SU-DHL-6 (cell line): ENCODE data around the gene WDR7.

Source experiments
- H2AFZ ChIP-seq: fragments of 200-600 bp; sonication (generic); 2 replicates; pipeline ENCODE4 v1.6.1; 2014; ENCODE audit warnings: low read depth, mild to moderate bottlenecking, moderate library complexity, mixed read lengths, antibody characterized with exemption, low read length; ENCODE audit not compliant: severe bottlenecking
- H3F3A ChIP-seq: fragments of 200-600 bp; shearing (Covaris generic); 2 replicates; pipeline ENCODE4 v1.6.0; 2016; ENCODE audit warnings: antibody characterized with exemption, mild to moderate bottlenecking; ENCODE audit not compliant: insufficient read depth
- H3K27ac ChIP-seq: fragments of 200-600 bp; sonication (generic); 2 replicates; pipeline ENCODE4 v1.5.1; 2016; ENCODE audit warnings: low read depth, mild to moderate bottlenecking, low read length, moderate library complexity, mixed read lengths
- H3K27me3 ChIP-seq: fragments of 200-600 bp; sonication (generic), shearing (Covaris generic); 2 replicates; pipeline ENCODE4 v1.6.0; 2014; ENCODE audit warnings: mild to moderate bottlenecking, low read length
- H3K36me3 ChIP-seq: fragments of 200-600 bp; sonication (generic); 2 replicates; pipeline ENCODE4 v1.6.1; 2014; ENCODE audit warnings: mild to moderate bottlenecking, low read length, mixed read lengths
- H3K4me2 ChIP-seq: fragments of 300-600, 200-600 bp; shearing (Covaris generic), sonication (generic); 2 replicates; pipeline ENCODE4 v1.6.0; 2014; ENCODE audit warnings: low read length, low read depth, mild to moderate bottlenecking; ENCODE audit not compliant: poor library complexity, severe bottlenecking
- H3K4me3 ChIP-seq: fragments of 200-600 bp; sonication (generic); 2 replicates; pipeline ENCODE4 v1.5.1; 2014; ENCODE audit warnings: antibody characterized with exemption, low read length, mild to moderate bottlenecking, mixed read lengths; ENCODE audit not compliant: insufficient read depth, poor library complexity, severe bottlenecking
- H3K79me2 ChIP-seq: fragments of 200-600 bp; sonication (generic); 2 replicates; pipeline ENCODE4 v1.6.1; 2014; ENCODE audit warnings: mild to moderate bottlenecking, low read length, moderate library complexity; ENCODE audit not compliant: insufficient read depth
- H3K9ac ChIP-seq: fragments of 200-600 bp; sonication (generic); 2 replicates; pipeline ENCODE4 v1.7.0; 2014; ENCODE audit warnings: mild to moderate bottlenecking, low read length
- H3K9me2 ChIP-seq: fragments of 200-600 bp; sonication (generic); replicated peaks from 2 replicates; pipeline ENCODE4 v1.6.1; 2014; ENCODE audit warnings: low read length; ENCODE audit not compliant: insufficient read depth
- H3K9me3 ChIP-seq: fragments of 200-600 bp; sonication (generic); 2 replicates; pipeline ENCODE4 v1.6.1; 2014; ENCODE audit warnings: low read length, mixed read lengths; ENCODE audit not compliant: insufficient read depth
- H4K20me1 ChIP-seq: fragments of 200-600 bp; sonication (generic); 2 replicates; pipeline ENCODE4 v1.6.1; 2014; ENCODE audit warnings: low read depth, mild to moderate bottlenecking, antibody characterized with exemption, low read length, moderate library complexity, mixed read lengths
- CTCF ChIP-seq: fragments of 200-600 bp; sonication (generic); IDR thresholded peaks from one replicate; pipeline ENCODE4 v1.5.1; 2017; ENCODE audit warnings: antibody characterized with exemption, mild to moderate bottlenecking, low read length, moderate library complexity; ENCODE audit not compliant: insufficient read depth, poor library complexity, severe bottlenecking
- EZH2phosphoT487 ChIP-seq: fragments of 200-600 bp; sonication (generic), shearing (Covaris generic); conservative IDR thresholded peaks from 2 replicates; pipeline ENCODE4 v1.6.1; 2018; ENCODE audit warnings: mild to moderate bottlenecking, antibody characterized with exemption, low read length, moderate library complexity, mixed read lengths

WDR7 gene

GRCh38 chr18:57077005-57077765, 426.0 kb downstream of the WDR7 start:
- H4K20me1 ChIP-seq = no peaks in the 10 kb centered on the region
- H3K9ac ChIP-seq = no peak overlapping the region
- no peak overlapping the region for H3K4me3 ChIP-seq
- H3K27ac ChIP-seq = no peak overlapping the region
- H3K9me2 ChIP-seq = no peaks in the 10 kb centered on the region
- H3K27me3 ChIP-seq = no peaks in the 10 kb centered on the region; the same call in 1 of the 2 replicates
- no peak overlapping the region for H2AFZ ChIP-seq
- TF ChIP-seq EZH2phosphoT487 = no peak
- no peak for TF ChIP-seq CTCF
- H3F3A ChIP-seq = no peaks in the 10 kb centered on the region
- no peaks in the 10 kb centered on the region for H3K9me3 ChIP-seq
- H3K36me3 ChIP-seq = no peaks in the 10 kb centered on the region
- H3K79me2 ChIP-seq = no peaks in the 10 kb centered on the region
- peak overlapping the region; percentile 26 for H3K4me2 ChIP-seq

- Histone ChIP-seq H3K9ac (no peak overlapping the region), H3K27ac (no peak overlapping the region), H3K4me3 (no peak overlapping the region), H2AFZ (no peak overlapping the region), H3K9me3 (no peaks in the 10 kb centered on the region), H3K9me2 (no peaks in the 10 kb centered on the region), H3K79me2 (no peaks in the 10 kb centered on the region), H3K36me3 (no peaks in the 10 kb centered on the region), H3K4me2 (peak overlapping the region; percentile 26), H3F3A (no peaks in the 10 kb centered on the region), H3K27me3 (no peaks in the 10 kb centered on the region; the same call in 1 of the 2 replicates), H4K20me1 (no peaks in the 10 kb centered on the region)
- peak; percentile 100 for TF ChIP-seq EZH2phosphoT487
- no peak for TF ChIP-seq CTCF
These were observed 426.8 kb downstream of the WDR7 start for GRCh38 chr18:57077786-57078552.

GRCh38 chr18:57078614-57079013, 427.5 kb downstream of the WDR7 start:
- H3K4me2 ChIP-seq = no peak overlapping the region
- TF ChIP-seq EZH2phosphoT487 (no peak), CTCF (no peak)
- H3K4me3 ChIP-seq = no peak overlapping the region
- no peaks in the 10 kb centered on the region for H3K9me2 ChIP-seq
- no peaks in the 10 kb centered on the region for H3K36me3 ChIP-seq
- no peaks in the 10 kb centered on the region for H3F3A ChIP-seq
- H2AFZ ChIP-seq = no peak overlapping the region
- H3K9ac ChIP-seq = no peak overlapping the region
- no peaks in the 10 kb centered on the region for H3K79me2 ChIP-seq
- H3K27me3 ChIP-seq = no peaks in the 10 kb centered on the region; the same call in 1 of the 2 replicates
- no peak overlapping the region for H3K27ac ChIP-seq
- H4K20me1 ChIP-seq = no peaks in the 10 kb centered on the region
- no peaks in the 10 kb centered on the region for H3K9me3 ChIP-seq
